GM12874 (cell line): Measurements from ENCODE around the gene ZDBF2.

Experiments
- TF ChIP-seq, protein P1 (sequence below): IDR thresholded peaks from 2 replicates; pipeline ENCODE4 v1.5.1; 2011; ENCODE audit warnings: low read depth, mild to moderate bottlenecking, control low read depth, low read length, moderate library complexity; ENCODE audit not compliant: insufficient read depth

ZDBF2 gene

DNA sequence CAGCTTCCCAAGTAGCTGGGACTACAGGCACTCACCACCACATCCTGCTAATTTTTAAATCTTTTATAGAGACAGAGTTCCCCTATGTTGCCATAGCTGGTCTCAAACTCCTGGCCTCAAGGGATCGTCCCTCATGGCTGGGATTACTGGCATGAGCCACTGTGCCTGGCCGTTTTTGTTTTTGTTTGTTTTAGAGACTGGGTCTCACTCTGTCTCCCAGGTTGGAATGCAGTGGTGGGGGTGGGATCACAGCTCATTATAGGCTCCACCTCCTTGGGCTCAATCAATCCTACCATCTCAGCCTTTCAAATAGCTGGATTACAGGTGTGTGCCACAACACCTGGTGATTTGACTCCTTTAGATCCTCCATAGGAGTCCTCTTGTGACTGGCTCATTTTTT lies 19.5 kb upstream of the ZDBF2 start:
- TF ChIP-seq, protein P1, sequence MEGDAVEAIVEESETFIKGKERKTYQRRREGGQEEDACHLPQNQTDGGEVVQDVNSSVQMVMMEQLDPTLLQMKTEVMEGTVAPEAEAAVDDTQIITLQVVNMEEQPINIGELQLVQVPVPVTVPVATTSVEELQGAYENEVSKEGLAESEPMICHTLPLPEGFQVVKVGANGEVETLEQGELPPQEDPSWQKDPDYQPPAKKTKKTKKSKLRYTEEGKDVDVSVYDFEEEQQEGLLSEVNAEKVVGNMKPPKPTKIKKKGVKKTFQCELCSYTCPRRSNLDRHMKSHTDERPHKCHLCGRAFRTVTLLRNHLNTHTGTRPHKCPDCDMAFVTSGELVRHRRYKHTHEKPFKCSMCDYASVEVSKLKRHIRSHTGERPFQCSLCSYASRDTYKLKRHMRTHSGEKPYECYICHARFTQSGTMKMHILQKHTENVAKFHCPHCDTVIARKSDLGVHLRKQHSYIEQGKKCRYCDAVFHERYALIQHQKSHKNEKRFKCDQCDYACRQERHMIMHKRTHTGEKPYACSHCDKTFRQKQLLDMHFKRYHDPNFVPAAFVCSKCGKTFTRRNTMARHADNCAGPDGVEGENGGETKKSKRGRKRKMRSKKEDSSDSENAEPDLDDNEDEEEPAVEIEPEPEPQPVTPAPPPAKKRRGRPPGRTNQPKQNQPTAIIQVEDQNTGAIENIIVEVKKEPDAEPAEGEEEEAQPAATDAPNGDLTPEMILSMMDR, result no peak

- TF ChIP-seq, protein P1, result no peak
These were observed 17.7 kb upstream of the ZDBF2 start for GRCh38 chr2:206256706-206257205.

DNA sequence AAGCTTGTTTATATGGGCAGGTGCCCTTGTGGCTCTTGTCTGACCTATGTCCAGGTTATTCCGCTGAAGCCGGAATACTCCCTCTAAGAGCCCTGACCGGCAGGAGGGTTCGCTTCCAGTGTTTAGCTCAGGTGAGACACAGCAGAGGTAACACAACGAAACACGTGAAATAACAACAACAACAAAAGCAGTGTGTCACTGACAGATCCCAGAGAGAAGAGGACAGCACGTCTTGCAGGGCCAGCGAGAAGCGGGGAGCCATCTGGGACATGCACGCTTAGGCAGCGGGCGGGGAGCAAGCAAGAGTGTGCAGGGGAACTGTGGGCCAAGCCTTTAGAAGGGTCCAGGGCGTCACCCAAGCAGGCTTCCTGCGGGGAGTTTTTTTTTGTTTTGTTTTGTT lies 17.1 kb upstream of the ZDBF2 start:
- TF ChIP-seq, protein P1, result no peak

DNA sequence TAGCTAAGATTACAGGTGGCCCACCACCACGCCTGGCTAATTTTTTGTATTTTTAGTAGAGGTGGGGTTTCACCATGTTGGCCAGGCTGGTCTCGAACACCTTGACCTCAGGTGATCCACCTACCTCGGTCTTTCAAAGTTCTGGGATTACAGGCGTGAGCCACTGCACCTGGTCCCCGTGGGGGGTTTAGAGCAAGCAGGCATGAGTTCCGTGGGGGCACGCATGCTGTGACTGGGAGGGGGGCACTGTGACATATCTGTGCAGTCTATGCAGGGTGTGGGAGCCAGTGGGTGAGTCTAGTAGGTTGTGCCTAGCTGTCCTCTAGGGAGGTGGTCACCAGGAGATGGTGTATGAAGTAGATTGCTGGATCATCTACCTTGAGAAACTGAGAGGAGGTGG lies 16.6 kb upstream of the ZDBF2 start:
- TF ChIP-seq, protein P1, result no peak

GRCh38 chr2:206259376-206260187 lies 14.9 kb upstream of the ZDBF2 start:
- TF ChIP-seq, protein P1, result no peak

DNA sequence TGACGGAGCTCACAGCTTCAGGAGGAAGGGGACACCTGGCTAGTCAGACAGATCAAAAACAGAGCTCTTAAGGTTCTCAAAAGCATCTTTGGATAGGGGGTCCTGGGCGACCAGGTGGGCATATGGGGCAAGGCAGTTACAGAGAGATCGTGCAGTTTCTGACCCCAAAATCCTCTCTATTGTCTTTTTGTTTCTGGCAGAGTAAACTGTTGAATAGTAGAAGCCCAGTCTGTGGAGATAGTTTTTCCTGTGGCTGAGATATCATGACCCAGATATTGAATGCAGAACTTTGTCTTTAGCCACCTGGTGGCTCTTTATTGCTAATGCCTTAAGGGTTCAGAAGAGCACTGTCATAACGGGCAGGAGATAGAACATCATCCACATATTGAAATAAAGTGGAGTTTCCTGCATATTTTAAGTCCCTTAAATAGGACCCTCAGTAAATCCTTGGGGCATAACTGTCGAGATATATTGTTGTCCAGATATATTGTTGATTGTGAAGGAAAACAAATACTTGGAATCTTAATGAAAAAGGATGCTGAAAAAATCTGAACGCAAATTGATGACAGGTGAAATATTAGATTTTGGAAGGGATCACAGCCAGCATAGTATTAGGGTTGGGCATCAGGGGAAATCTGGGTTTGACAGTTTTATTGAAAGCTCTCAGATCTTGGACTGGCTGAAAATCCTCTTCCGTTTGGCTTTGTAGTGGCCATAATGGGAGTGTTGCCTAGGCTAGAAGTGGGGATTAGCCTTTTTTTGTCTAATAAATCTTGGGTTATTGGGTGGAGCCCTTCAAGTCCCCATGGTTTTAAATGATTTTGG lies 14.1 kb upstream of the ZDBF2 start:
- TF ChIP-seq, protein P1, result peak; percentile 34; the same call in 1 of the 2 replicates

DNA sequence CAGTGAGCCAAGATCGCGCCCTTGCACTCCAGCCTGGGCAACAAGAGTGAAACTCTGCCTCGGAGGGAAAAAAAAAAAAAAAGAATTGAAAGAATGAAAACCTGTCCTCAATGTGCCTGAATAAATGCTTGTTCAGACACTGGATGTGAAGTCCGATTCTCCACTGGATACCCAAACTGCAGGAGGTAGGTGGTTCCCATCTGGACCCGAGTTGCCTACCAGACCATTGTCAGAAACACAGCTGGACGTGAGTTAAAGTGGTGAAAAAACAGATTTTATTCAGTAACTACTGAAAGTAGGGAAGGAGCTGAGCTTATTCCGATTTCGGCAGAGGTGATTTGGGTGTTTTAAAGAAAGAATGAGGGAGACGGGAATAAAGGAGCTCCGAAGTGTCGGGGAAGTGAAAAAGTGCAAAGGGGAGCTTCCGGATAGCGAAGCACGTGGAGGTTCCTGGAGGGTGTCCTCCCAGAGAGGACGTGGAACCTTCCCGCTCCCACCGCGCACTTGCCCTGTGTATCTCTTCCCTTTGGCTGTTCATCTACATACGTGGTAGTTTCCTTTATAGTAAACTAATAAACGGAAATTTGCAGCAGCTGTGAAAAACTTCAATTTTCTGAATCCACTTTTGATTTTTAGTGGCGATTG lies 10.4 kb upstream of the ZDBF2 start:
- TF ChIP-seq, protein P1, result no peak
